HepG2 (cell line): ENCODE measurements around the gene UBL7. TPM values are rescaled to one million over a fixed set of nuclear protein-coding genes. Genes with fewer than 3 reads are reported as not detected.
A peak's percentile ranks its signal among the peaks of the same experiment; 100 is the strongest.

ENCODE experiments used
- GFI1 ChIP-seq: sonication (generic); formaldehyde crosslinking; IDR thresholded peaks from 2 replicates; pipeline ENCODE4 v1.5.0; 2020; ENCODE audit warnings: missing genetic modification reagents, mild to moderate bottlenecking, borderline replicate concordance
- JDP2 ChIP-seq: sonication (generic); formaldehyde crosslinking; IDR thresholded peaks from 2 replicates; pipeline ENCODE4 v1.8.1; 2022; ENCODE audit warnings: missing genetic modification reagents, borderline replicate concordance
- MIER3 ChIP-seq: IDR thresholded peaks from 2 replicates; pipeline ENCODE4 v1.6.1; 2016; ENCODE audit warnings: missing compliant biosample characterization, borderline replicate concordance
- MZF1 ChIP-seq: sonication (generic); formaldehyde crosslinking; IDR thresholded peaks from 2 replicates; pipeline ENCODE4 v1.8.1; 2023; ENCODE audit warnings: mild to moderate bottlenecking, missing genetic modification reagents, borderline replicate concordance
- NCOR1 ChIP-seq: fragments of 200-600 bp; sonication (generic); IDR thresholded peaks from 2 replicates; pipeline ENCODE4 v1.7.0; 2017; ENCODE audit warnings: antibody characterized with exemption, low read length, borderline replicate concordance
- SNAI1 ChIP-seq: sonication (generic); formaldehyde crosslinking; IDR thresholded peaks from 2 replicates; pipeline ENCODE4 v1.5.0; 2020; ENCODE audit warnings: mild to moderate bottlenecking, missing genetic modification reagents, borderline replicate concordance
- TSC22D2 ChIP-seq: sonication (generic); formaldehyde crosslinking; IDR thresholded peaks from 2 replicates; pipeline ENCODE4 v1.5.1; 2020; ENCODE audit warnings: missing genetic modification reagents, mild to moderate bottlenecking, borderline replicate concordance
- ZNF331 ChIP-seq: sonication (generic); formaldehyde crosslinking; IDR thresholded peaks from 2 replicates; pipeline ENCODE4 v1.4.0; 2020; ENCODE audit warnings: missing genetic modification reagents
- ZNF337 ChIP-seq: sonication (generic); formaldehyde crosslinking; IDR thresholded peaks from 2 replicates; pipeline ENCODE4 v1.5.1; 2020; ENCODE audit warnings: missing genetic modification reagents, low read depth, mild to moderate bottlenecking, borderline replicate concordance
- ZNF629 ChIP-seq: sonication (generic); formaldehyde crosslinking; conservative IDR thresholded peaks from 2 replicates; pipeline ENCODE4 v1.5.0; 2020; ENCODE audit warnings: missing genetic modification reagents
- ZNF788 ChIP-seq: sonication (generic); formaldehyde crosslinking; IDR thresholded peaks from 2 replicates; pipeline ENCODE4 v1.5.0; 2020; ENCODE audit warnings: mild to moderate bottlenecking, missing genetic modification reagents, borderline replicate concordance
- polyA plus RNA-seq, 8 experiments: library from polyadenylated mRNA; depleted of rRNA in 3 of 8; stranded (reverse) in 7 of 8; unstranded in 1 of 8; fragments of >200 nt; fragmentation: Illumina TruSeq in 4 of 8; extraction: Trizol in 4 of 8; gene quantifications; 2 replicates each; pipeline versions ENCODE4 v1.2.1 to v1.2.3, GENCODE V29; 2011 to 2016; ENCODE audit warnings: low read depth in 4 of 8, missing spikeins in 1 of 8, mixed read lengths in 1 of 8; ENCODE audit not compliant: insufficient read depth in 1 of 8
- total RNA-seq, 5 experiments: library from RNA; depleted of rRNA; stranded (reverse); fragments of >200 nt; fragmentation: Illumina TruSeq; extraction: Trizol; gene quantifications; 2 replicates each; pipeline ENCODE4 v1.2.3, GENCODE V29; 2016; ENCODE audit warnings: low read depth in 1 of 5
- TF ChIP-seq, protein P1 (sequence below): sonication (generic); formaldehyde crosslinking; IDR thresholded peaks from 2 replicates; pipeline ENCODE4 v1.5.0; 2020; ENCODE audit warnings: mild to moderate bottlenecking, missing genetic modification reagents, borderline replicate concordance
- TF ChIP-seq, protein P2 (sequence below): sonication (generic); formaldehyde crosslinking; IDR thresholded peaks from 2 replicates; pipeline ENCODE4 v1.4.0; 2020; ENCODE audit warnings: missing genetic modification reagents
- TF ChIP-seq, protein P3 (sequence below): sonication (generic); formaldehyde crosslinking; IDR thresholded peaks from 2 replicates; pipeline ENCODE4 v1.5.0; 2020; ENCODE audit warnings: mild to moderate bottlenecking, missing genetic modification reagents

Gene UBL7
- total and polyA plus RNA-seq, 2 of the 13 experiments (the other 11 are each of a cell fraction or from before 2014, with no cell fraction given), result 55.0 to 63.5 TPM

DNA sequence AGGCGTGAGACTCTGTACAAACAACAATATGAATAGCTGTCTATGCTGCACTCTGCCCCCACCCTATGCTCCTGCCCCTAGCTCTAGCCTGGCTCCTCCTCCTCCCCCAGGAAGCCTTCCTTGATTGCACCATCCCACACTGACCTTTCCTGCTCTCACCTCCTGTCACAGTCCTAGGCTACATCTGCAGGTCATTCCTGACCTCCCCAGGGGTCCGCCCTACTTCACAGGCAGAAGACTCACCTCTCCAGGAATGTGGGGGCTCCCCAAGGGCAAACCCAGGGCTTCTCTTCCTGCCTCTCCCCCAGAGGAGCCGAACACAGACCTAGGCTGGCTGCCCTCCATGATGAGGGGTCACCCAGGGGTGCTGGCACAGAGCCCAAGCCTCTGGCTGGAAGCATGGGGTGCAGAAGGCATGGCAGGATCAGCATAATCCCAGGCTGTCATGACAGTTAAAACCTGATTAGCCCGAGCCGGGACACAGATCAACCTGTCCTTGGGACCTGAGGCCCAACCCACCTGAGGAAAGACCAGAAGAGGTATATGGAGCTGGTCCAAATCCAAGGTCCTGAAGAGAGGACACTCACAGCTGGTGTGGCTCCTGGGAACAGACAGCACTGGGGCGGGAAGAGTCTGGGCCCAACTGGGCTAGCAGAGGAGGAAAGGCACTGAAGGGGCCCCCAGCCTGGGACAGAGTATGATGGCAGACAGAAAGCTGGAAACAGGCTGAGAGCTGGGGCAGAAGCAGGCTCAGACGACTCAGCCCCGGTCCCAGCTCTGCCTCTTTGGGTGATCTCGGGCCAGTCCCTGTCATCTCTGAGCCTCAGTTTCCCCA, 33.1 kb downstream of the UBL7 start (continued):
- TF ChIP-seq, protein P1, sequence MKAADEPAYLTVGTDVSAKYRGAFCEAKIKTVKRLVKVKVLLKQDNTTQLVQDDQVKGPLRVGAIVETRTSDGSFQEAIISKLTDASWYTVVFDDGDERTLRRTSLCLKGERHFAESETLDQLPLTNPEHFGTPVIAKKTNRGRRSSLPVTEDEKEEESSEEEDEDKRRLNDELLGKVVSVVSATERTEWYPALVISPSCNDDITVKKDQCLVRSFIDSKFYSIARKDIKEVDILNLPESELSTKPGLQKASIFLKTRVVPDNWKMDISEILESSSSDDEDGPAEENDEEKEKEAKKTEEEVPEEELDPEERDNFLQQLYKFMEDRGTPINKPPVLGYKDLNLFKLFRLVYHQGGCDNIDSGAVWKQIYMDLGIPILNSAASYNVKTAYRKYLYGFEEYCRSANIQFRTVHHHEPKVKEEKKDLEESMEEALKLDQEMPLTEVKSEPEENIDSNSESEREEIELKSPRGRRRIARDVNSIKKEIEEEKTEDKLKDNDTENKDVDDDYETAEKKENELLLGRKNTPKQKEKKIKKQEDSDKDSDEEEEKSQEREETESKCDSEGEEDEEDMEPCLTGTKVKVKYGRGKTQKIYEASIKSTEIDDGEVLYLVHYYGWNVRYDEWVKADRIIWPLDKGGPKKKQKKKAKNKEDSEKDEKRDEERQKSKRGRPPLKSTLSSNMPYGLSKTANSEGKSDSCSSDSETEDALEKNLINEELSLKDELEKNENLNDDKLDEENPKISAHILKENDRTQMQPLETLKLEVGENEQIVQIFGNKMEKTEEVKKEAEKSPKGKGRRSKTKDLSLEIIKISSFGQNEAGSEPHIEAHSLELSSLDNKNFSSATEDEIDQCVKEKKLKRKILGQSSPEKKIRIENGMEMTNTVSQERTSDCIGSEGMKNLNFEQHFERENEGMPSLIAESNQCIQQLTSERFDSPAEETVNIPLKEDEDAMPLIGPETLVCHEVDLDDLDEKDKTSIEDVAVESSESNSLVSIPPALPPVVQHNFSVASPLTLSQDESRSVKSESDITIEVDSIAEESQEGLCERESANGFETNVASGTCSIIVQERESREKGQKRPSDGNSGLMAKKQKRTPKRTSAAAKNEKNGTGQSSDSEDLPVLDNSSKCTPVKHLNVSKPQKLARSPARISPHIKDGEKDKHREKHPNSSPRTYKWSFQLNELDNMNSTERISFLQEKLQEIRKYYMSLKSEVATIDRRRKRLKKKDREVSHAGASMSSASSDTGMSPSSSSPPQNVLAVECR (CRISPR knock-in tag), result no peak
- no peak for TF ChIP-seq MZF1 (CRISPR knock-in tag)
- TF ChIP-seq ZNF331, result no peak
- TF ChIP-seq, protein P2, sequence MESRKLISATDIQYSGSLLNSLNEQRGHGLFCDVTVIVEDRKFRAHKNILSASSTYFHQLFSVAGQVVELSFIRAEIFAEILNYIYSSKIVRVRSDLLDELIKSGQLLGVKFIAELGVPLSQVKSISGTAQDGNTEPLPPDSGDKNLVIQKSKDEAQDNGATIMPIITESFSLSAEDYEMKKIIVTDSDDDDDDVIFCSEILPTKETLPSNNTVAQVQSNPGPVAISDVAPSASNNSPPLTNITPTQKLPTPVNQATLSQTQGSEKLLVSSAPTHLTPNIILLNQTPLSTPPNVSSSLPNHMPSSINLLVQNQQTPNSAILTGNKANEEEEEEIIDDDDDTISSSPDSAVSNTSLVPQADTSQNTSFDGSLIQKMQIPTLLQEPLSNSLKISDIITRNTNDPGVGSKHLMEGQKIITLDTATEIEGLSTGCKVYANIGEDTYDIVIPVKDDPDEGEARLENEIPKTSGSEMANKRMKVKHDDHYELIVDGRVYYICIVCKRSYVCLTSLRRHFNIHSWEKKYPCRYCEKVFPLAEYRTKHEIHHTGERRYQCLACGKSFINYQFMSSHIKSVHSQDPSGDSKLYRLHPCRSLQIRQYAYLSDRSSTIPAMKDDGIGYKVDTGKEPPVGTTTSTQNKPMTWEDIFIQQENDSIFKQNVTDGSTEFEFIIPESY (CRISPR knock-in tag), result no peak
- TF ChIP-seq TSC22D2 (CRISPR knock-in tag), result no peak
- TF ChIP-seq ZNF788 (CRISPR knock-in tag), result no peak
- TF ChIP-seq, protein P3, sequence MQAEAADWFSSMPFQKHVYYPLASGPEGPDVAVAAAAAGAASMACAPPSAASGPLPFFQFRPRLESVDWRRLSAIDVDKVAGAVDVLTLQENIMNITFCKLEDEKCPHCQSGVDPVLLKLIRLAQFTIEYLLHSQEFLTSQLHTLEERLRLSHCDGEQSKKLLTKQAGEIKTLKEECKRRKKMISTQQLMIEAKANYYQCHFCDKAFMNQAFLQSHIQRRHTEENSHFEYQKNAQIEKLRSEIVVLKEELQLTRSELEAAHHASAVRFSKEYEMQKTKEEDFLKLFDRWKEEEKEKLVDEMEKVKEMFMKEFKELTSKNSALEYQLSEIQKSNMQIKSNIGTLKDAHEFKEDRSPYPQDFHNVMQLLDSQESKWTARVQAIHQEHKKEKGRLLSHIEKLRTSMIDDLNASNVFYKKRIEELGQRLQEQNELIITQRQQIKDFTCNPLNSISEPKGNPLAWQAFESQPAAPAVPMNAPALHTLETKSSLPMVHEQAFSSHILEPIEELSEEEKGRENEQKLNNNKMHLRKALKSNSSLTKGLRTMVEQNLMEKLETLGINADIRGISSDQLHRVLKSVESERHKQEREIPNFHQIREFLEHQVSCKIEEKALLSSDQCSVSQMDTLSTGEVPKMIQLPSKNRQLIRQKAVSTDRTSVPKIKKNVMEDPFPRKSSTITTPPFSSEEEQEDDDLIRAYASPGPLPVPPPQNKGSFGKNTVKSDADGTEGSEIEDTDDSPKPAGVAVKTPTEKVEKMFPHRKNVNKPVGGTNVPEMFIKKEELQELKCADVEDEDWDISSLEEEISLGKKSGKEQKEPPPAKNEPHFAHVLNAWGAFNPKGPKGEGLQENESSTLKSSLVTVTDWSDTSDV, result no peak
- TF ChIP-seq GFI1 (CRISPR knock-in tag), result no peak
- no peak for TF ChIP-seq ZNF337 (CRISPR knock-in tag)
- TF ChIP-seq JDP2 (CRISPR knock-in tag), result no peak
- no peak for TF ChIP-seq MIER3 (CRISPR knock-in tag)
- no peak for TF ChIP-seq SNAI1 (CRISPR knock-in tag)
- 0 out of 2 replicates have a peak, but pooled peaks have one; percentile 22 for TF ChIP-seq ZNF629 (CRISPR knock-in tag)
- TF ChIP-seq NCOR1, result no peak
